Esophagus muscularis mucosa (tissue), 3 donors: Measurements from ENCODE around the gene RYR2.

Experiments used
- CTCF ChIP-seq, 3 experiments: fragments of 200-600 bp in 2 of 3; fragments of 450-650 bp in 1 of 3; sonication (generic) in 2 of 3; IDR thresholded peaks; one replicate each; pipeline ENCODE4 v1.5.1; 2017 to 2019; ENCODE audit warnings: antibody characterized with exemption in 3 of 3, mild to moderate bottlenecking in 2 of 3, moderate library complexity in 1 of 3
- POLR2AphosphoS5 ChIP-seq, 2 donors: sonication (generic); formaldehyde crosslinking; IDR thresholded peaks; one replicate each; pipeline ENCODE4 v1.6.1; 2017; ENCODE audit warnings: antibody characterized with exemption in 2 of 2

DNA sequence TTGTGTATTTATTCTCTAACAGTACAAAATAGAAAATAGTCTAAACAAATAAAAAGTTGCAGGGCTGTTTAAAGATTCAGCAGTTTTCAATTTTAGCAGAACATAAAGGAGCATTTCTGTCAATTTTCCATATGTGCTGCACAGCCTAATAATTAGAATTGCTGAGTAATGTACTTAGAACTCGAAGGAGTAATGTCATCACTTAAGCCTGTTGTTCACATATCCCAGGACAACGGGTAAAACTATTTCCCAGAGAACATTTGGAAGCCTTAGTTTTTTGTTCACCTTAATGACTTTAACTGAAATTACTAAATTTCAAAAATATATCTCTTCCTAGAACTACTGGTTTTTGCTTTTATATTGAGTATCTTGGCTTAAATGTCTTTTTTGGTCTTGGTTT, 767.1 kb downstream of the RYR2 start:
- no peak for TF ChIP-seq CTCF (IDR thresholded peaks at IDR 0.05)
- no peak for TF ChIP-seq POLR2AphosphoS5 (IDR thresholded peaks at IDR 0.05)
